IMR-90 (cell line): Measurements from ENCODE around the gene WNT7B. TPM values are rescaled to one million over a fixed set of nuclear protein-coding genes. Genes with fewer than 3 reads are reported as not detected.

Experiments
- ATAC-seq: fragments of 200-7000 bp; cut with Tn5 transposase; 2 replicates; pipeline ENCODE4 v1.9.1; 2020; ENCODE audit warnings: low read depth, mild to moderate bottlenecking, moderate library complexity
- BruUV-seq: library from RNA; stranded (reverse); fragments of 400-500 nt; replicated peaks from 2 replicates; lab custom pipeline; 2021; lab: Mats Ljungman, UMichigan
- CTCF ChIA-PET: fragments of 300-600 bp; formaldehyde crosslinking; extraction: SDS; loops from one replicate; lab custom pipeline; 2021; ENCODE audit warnings: antibody characterized with exemption; lab: Yijun Ruan, JAX
- POLR2A ChIA-PET: fragments of 300-600 bp; sonication (Branson Sonifier 250); formaldehyde crosslinking; loops from one replicate; lab custom pipeline; 2022; ENCODE audit warnings: antibody characterized with exemption; ENCODE audit not compliant: unreplicated experiment; lab: Charles Lee
- DNase-seq: peaks from one replicate; pipeline ENCODE4 v3.0.0; 2013
- H2AFZ ChIP-seq: replicated peaks from 2 replicates; pipeline ENCODE3; 2013; ENCODE audit warnings: low read length, mild to moderate bottlenecking; ENCODE audit not compliant: poor library complexity
- H2AK5ac ChIP-seq: 2 replicates; pipeline ENCODE4 v1.6.1; 2013; ENCODE audit warnings: low read depth, low read length, inconsistent platforms
- H2AK9ac ChIP-seq: replicated peaks from 2 replicates; pipeline ENCODE3; 2013; ENCODE audit warnings: mild to moderate bottlenecking, low read depth, low read length, moderate library complexity; ENCODE audit not compliant: poor library complexity
- H2BK120ac ChIP-seq: 2 replicates; pipeline ENCODE4 v1.6.1; 2013; ENCODE audit warnings: low read depth, low read length, inconsistent platforms
- H2BK15ac ChIP-seq: 3 replicates; pipeline ENCODE4 v1.6.1; 2013; ENCODE audit warnings: low read depth, low read length, inconsistent platforms
- H2BK20ac ChIP-seq: 2 replicates; pipeline ENCODE4 v1.6.1; 2013; ENCODE audit warnings: low read depth, mild to moderate bottlenecking, inconsistent platforms, low read length, moderate library complexity
- H2BK5ac ChIP-seq: 2 replicates; pipeline ENCODE4 v1.6.1; 2013; ENCODE audit warnings: mild to moderate bottlenecking, low read depth, low read length, inconsistent platforms; ENCODE audit not compliant: poor library complexity, severe bottlenecking
- H3K14ac ChIP-seq: replicated peaks from 2 replicates; pipeline ENCODE4 v1.6.1; 2013; ENCODE audit warnings: low read depth, low read length, inconsistent platforms
- H3K18ac ChIP-seq: 2 replicates; pipeline ENCODE4 v1.6.1; 2013; ENCODE audit warnings: low read depth, low read length, control low read depth
- H3K23ac ChIP-seq: 2 replicates; pipeline ENCODE4 v1.6.1; 2013; ENCODE audit warnings: low read depth, low read length, inconsistent platforms
- H3K27ac ChIP-seq: 2 replicates; pipeline ENCODE4 v1.5.1; 2013; ENCODE audit warnings: mild to moderate bottlenecking, control low read depth, low read length; ENCODE audit not compliant: insufficient read depth
- H3K27me3 ChIP-seq: 2 replicates; pipeline ENCODE4 v1.6.1; 2013; ENCODE audit warnings: low read length; ENCODE audit not compliant: control insufficient read depth, insufficient read depth
- H3K36me3 ChIP-seq: 2 replicates; pipeline ENCODE4 v1.6.1; 2013; ENCODE audit warnings: low read length, mixed read lengths; ENCODE audit not compliant: control insufficient read depth, insufficient read depth
- H3K4ac ChIP-seq: 2 replicates; pipeline ENCODE4 v1.6.1; 2013; ENCODE audit warnings: low read depth, low read length, inconsistent platforms
- H3K4me1 ChIP-seq: 2 replicates; pipeline ENCODE4 v1.6.1; 2013; ENCODE audit warnings: low read length, mixed read lengths; ENCODE audit not compliant: control insufficient read depth, insufficient read depth
- H3K4me2 ChIP-seq: 2 replicates; pipeline ENCODE4 v1.6.1; 2013; ENCODE audit warnings: low read depth, mild to moderate bottlenecking, control low read depth, low read length, moderate library complexity
- H3K4me3 ChIP-seq: 2 replicates; pipeline ENCODE4 v1.5.1; 2013; ENCODE audit warnings: low read depth, mild to moderate bottlenecking, control low read depth, low read length, moderate library complexity; ENCODE audit not compliant: insufficient read depth
- H3K56ac ChIP-seq: 2 replicates; pipeline ENCODE4 v1.6.1; 2013; ENCODE audit warnings: low read length, inconsistent platforms; ENCODE audit not compliant: insufficient read depth; ENCODE audit errors: extremely low read depth
- H3K79me1 ChIP-seq, 2 experiments: 2 replicates each; pipeline ENCODE4 v1.6.1; 2013; ENCODE audit warnings: low read length in 2 of 2, inconsistent platforms in 1 of 2, low read depth in 1 of 2
- H3K9ac ChIP-seq: 2 replicates; pipeline ENCODE4 v1.6.1; 2013; ENCODE audit warnings: low read depth, low read length, control low read depth
- H3K9me1 ChIP-seq: 2 replicates; pipeline ENCODE4 v1.6.1; 2013; ENCODE audit warnings: low read length, inconsistent platforms; ENCODE audit not compliant: insufficient read depth
- H3K9me3 ChIP-seq: 2 replicates; pipeline ENCODE4 v1.6.1; 2013; ENCODE audit warnings: low read length; ENCODE audit not compliant: control insufficient read depth, insufficient read depth
- H4K20me1 ChIP-seq: 2 replicates; pipeline ENCODE4 v1.6.1; 2013; ENCODE audit warnings: low read length, inconsistent platforms; ENCODE audit not compliant: insufficient read depth
- H4K5ac ChIP-seq: 2 replicates; pipeline ENCODE4 v1.6.1; 2013; ENCODE audit warnings: mild to moderate bottlenecking, low read depth, low read length, control low read depth
- H4K8ac ChIP-seq, 2 experiments: 2 replicates each; pipeline ENCODE4 v1.6.1; 2013; ENCODE audit warnings: low read depth in 2 of 2, low read length in 2 of 2, control low read depth in 1 of 2, inconsistent platforms in 1 of 2
- H4K91ac ChIP-seq: 2 replicates; pipeline ENCODE4 v1.6.1; 2013; ENCODE audit warnings: low read depth, low read length, inconsistent platforms; ENCODE audit not compliant: insufficient read depth
- BHLHE40 ChIP-seq: fragments of 150-350 bp; IDR thresholded peaks from 2 replicates; pipeline ENCODE4 v1.6.1; 2016; ENCODE audit warnings: mild to moderate bottlenecking, low read depth, low read length
- ELK1 ChIP-seq: fragments of 150-350 bp; IDR thresholded peaks from 2 replicates; pipeline ENCODE4 v1.6.1; 2016; ENCODE audit warnings: low read depth, mild to moderate bottlenecking, low read length, moderate library complexity, borderline replicate concordance
- MAFK ChIP-seq: IDR thresholded peaks from 2 replicates; pipeline ENCODE4 v1.6.1; 2012; ENCODE audit warnings: low read depth, low read length, improper control_type of control experiment
- MXI1 ChIP-seq: IDR thresholded peaks from 2 replicates; pipeline ENCODE4 v1.6.1; 2012; ENCODE audit warnings: low read depth, mild to moderate bottlenecking, low read length, moderate library complexity, borderline replicate concordance
- RAD21 ChIP-seq: IDR thresholded peaks from 2 replicates; pipeline ENCODE4 v1.6.1; 2012; ENCODE audit warnings: low read length, improper control_type of control experiment
- RCOR1 ChIP-seq: IDR thresholded peaks from 2 replicates; pipeline ENCODE4 v1.6.1; 2012; ENCODE audit warnings: mild to moderate bottlenecking, low read length, improper control_type of control experiment; ENCODE audit not compliant: insufficient replicate concordance
- RFX5 ChIP-seq: IDR thresholded peaks from 2 replicates; pipeline ENCODE4 v1.8.0; 2012; ENCODE audit warnings: low read depth, mild to moderate bottlenecking, low read length, moderate library complexity
- USF2 ChIP-seq: fragments of 150-350 bp; IDR thresholded peaks from 2 replicates; pipeline ENCODE4 v1.6.1; 2017; ENCODE audit warnings: mild to moderate bottlenecking, antibody characterized with exemption, low read length, low read depth
- WGBS, 2 experiments: methylation state at CpG; one replicate each; pipeline versions ENCODE4 v1.1.5 to v1.1.7; 2013; ENCODE audit warnings: missing lambda C conversion rate in 2 of 2; ENCODE audit not compliant: insufficient read length in 1 of 2; ENCODE audit errors: extremely low coverage in 2 of 2; 5-methylcytosine and 5-hydroxymethylcytosine counted together
- dilution Hi-C: fragments of 300-500 bp; cut with HindIII; formaldehyde crosslinking; loops from one replicate; pipeline ENCODE4 v1.14.3; 2018; ENCODE audit warnings: low sequenced_read_pairs; ENCODE audit not compliant: unreplicated experiment
- in situ Hi-C: fragments of 300-500 bp; cut with MboI; formaldehyde crosslinking; loops from 3 replicates; pipeline ENCODE4 v1.14.3; 2019; ENCODE audit warnings: low sequenced_read_pairs, inconsistent platforms, mixed read lengths
- intact Hi-C: fragments of 100-400 bp; cut with micrococcal nuclease; formaldehyde crosslinking; loops from 2 replicates; pipeline ENCODE4 v1.10.0; 2022
- polyA plus RNA-seq, 3 experiments: library from polyadenylated mRNA; depleted of rRNA; stranded (reverse); fragments of >200 nt; gene quantifications; 2 replicates each; pipeline ENCODE4 v1.2.3, GENCODE V29; 2012; ENCODE audit warnings: low replicate concordance in 1 of 3
- total RNA-seq: library from RNA; depleted of rRNA; stranded (reverse); fragments of >200 nt; gene quantifications from 2 replicates; pipeline ENCODE4 v1.2.3, GENCODE V29; 2012

The WNT7B gene
- total and polyA plus RNA-seq, 2 of the 4 experiments (the other 2 are of a cell fraction) = under 0.01 to 0.15 TPM

GRCh38 chr22:45980761-45981160 lies 3.8 kb upstream of the WNT7B start:
- dilution Hi-C loops (no loop called here), in situ Hi-C loops (loop anchor here (5.0 kb wide), 1 partner anchor 338 kb away; no protein-coding TSS in a partner anchor), intact Hi-C loops (no loop called here)
- Histone ChIP-seq H4K8ac (no peak overlapping the region), H2BK20ac (no peak overlapping the region), H3K79me1 (no peaks in the 10 kb centered on the region), H4K91ac (no peak overlapping the region), H3K36me3 (no peaks in the 10 kb centered on the region), H3K9me1 (peaks cover 17% of the 10 kb centered on the region), H3K4me3 (no peak overlapping the region), H3K4me1 (peaks cover 2% of the 10 kb centered on the region), H3K27me3 (peaks cover 34% of the 10 kb centered on the region), H2BK120ac (no peak overlapping the region), H3K56ac (no peak overlapping the region), H3K23ac (no peak overlapping the region), H4K20me1 (peaks cover 23% of the 10 kb centered on the region; the same call in 1 of the 2 replicates), H3K14ac (no peak overlapping the region), H2AK5ac (peak overlapping the region; percentile 86), H4K5ac (no peak overlapping the region), H2AK9ac (no peak overlapping the region), H3K4me2 (no peak overlapping the region), H3K27ac (no peak overlapping the region), H3K18ac (no peak overlapping the region), H3K9ac (no peak overlapping the region), H3K4ac (no peak overlapping the region), H2BK15ac (no peak overlapping the region), H3K9me3 (peaks cover 9% of the 10 kb centered on the region), H2AFZ (no peak overlapping the region), H2BK5ac (peak overlapping the region; percentile 90)
- no peak for TF ChIP-seq ELK1
- TF ChIP-seq MXI1 = no peak
- no peak for TF ChIP-seq RAD21
- TF ChIP-seq BHLHE40 = no peak
- no peak for TF ChIP-seq RFX5
- no peak for TF ChIP-seq RCOR1
- TF ChIP-seq MAFK = no peak
- no peak for TF ChIP-seq USF2
- CTCF ChIA-PET = interaction anchor here (0.6 kb wide), 1 partner anchor 356 kb away, joined by 3 read pairs; no protein-coding TSS in a partner anchor
- no TSS peak for BruUV-seq
- 95% methylated on average over 2 of the region's 4 CpGs; no CpG with 5 or more reads in 1 of the 2 experiments for WGBS, 2 experiments
- no peak for ATAC-seq
- no peak for DNase-seq
- POLR2A ChIA-PET = no interaction called here
